GM12878 (cell line): ENCODE measurements around the gene POLK. TPM values are rescaled to one million over a fixed set of nuclear protein-coding genes. Genes with fewer than 3 reads are reported as not detected.

Experiments used
- ATAC-seq: fragments of 200-7000 bp; cut with Tn5 transposase; 3 replicates; pipeline ENCODE4 v1.9.1; 2020; ENCODE audit warnings: mild to moderate bottlenecking, moderate library complexity
- BruUV-seq: library from RNA; stranded (reverse); fragments of 400-500 nt; replicated peaks from 2 replicates; lab custom pipeline; 2021; lab: Mats Ljungman, UMichigan
- CTCF ChIA-PET: fragments of 300-600 bp; sonication (Branson Sonifier 250); formaldehyde crosslinking; extraction: SDS; loops from one replicate; lab custom pipeline; 2021; ENCODE audit warnings: inconsistent platforms; lab: Yijun Ruan, JAX
- POLR2A ChIA-PET: fragments of 350-600 bp; formaldehyde crosslinking; extraction: SDS; loops from one replicate; lab custom pipeline; 2021; ENCODE audit warnings: inconsistent platforms; lab: Charles Lee
- RAD21 ChIA-PET: fragments of 300-600 bp; sonication (Branson Sonifier 250); formaldehyde crosslinking; loops from one replicate; lab custom pipeline; 2023; ENCODE audit warnings: antibody characterized with exemption; ENCODE audit not compliant: unreplicated experiment; lab: Charles Lee
- SMC1A ChIA-PET: fragments of 300-600 bp; sonication (Branson Sonifier 250); formaldehyde crosslinking; loops from one replicate; lab custom pipeline; 2023; ENCODE audit not compliant: unreplicated experiment, uncharacterized antibody; lab: Charles Lee
- DNase-seq: peaks from one replicate; pipeline ENCODE4 v3.0.0-alpha.2; 2011; ENCODE audit warnings: low read depth, low spot score
- FAIRE-seq: peaks from 3 replicates; lab custom pipeline; 2011; peaks lifted over from hg19 to GRCh38; lab: Jason Lieb, UNC
- H2AFZ ChIP-seq: 2 replicates; pipeline ENCODE4 v1.6.0; 2011; ENCODE audit warnings: low read depth, low read length, control low read depth; ENCODE audit not compliant: control insufficient read depth
- H3K27ac ChIP-seq: 2 replicates; pipeline ENCODE4 v1.5.1; 2011; ENCODE audit warnings: control low read depth; ENCODE audit not compliant: control insufficient read depth, insufficient read depth
- H3K27me3 ChIP-seq, 2 experiments: replicated peaks in 1 of 2; 2 replicates each; pipeline versions ENCODE4 v1.6.0 to v1.6.1; 2011; ENCODE audit warnings: low read length in 1 of 2; ENCODE audit not compliant: control insufficient read depth in 2 of 2, insufficient read depth in 2 of 2
- H3K36me3 ChIP-seq, 2 experiments: 2 replicates each; pipeline ENCODE4 v1.5.1; 2011; ENCODE audit warnings: low read length in 1 of 2; ENCODE audit not compliant: control insufficient read depth in 2 of 2, insufficient read depth in 2 of 2
- H3K4me1 ChIP-seq: 2 replicates; pipeline ENCODE4 v1.6.1; 2011; ENCODE audit warnings: mild to moderate bottlenecking, low read length, moderate library complexity, mixed read lengths; ENCODE audit not compliant: control insufficient read depth, insufficient read depth
- H3K4me2 ChIP-seq: 2 replicates; pipeline ENCODE4 v1.6.0; 2011; ENCODE audit warnings: control low read depth; ENCODE audit not compliant: control insufficient read depth, insufficient read depth
- H3K4me3 ChIP-seq: fragments of 200-600 bp; sonication (generic); 2 replicates; pipeline ENCODE4 v1.5.1; 2016
- H3K79me2 ChIP-seq: 2 replicates; pipeline ENCODE4 v1.6.0; 2011; ENCODE audit warnings: low read length; ENCODE audit not compliant: control insufficient read depth, insufficient read depth
- H3K9ac ChIP-seq: 2 replicates; pipeline ENCODE4 v1.8.0; 2011; ENCODE audit warnings: low read length, control low read depth, mixed read lengths; ENCODE audit not compliant: control insufficient read depth, insufficient read depth
- H3K9me3 ChIP-seq: replicated peaks from 3 replicates; pipeline ENCODE4 v1.5.1; 2011; ENCODE audit warnings: mild to moderate bottlenecking, low read length; ENCODE audit not compliant: control insufficient read depth, insufficient read depth
- H4K20me1 ChIP-seq: 2 replicates; pipeline ENCODE4 v1.6.0; 2011; ENCODE audit not compliant: control insufficient read depth, insufficient read depth
- BCL11A ChIP-seq: IDR thresholded peaks from 2 replicates; pipeline ENCODE4 v1.6.1; 2011; ENCODE audit warnings: low read depth, low read length
- FOS ChIP-seq: IDR thresholded peaks from 3 replicates; pipeline ENCODE4 v1.6.1; 2011; ENCODE audit warnings: borderline replicate concordance; ENCODE audit not compliant: insufficient read length; ENCODE audit errors: extremely low read depth
- FOXM1 ChIP-seq: IDR thresholded peaks from 2 replicates; pipeline ENCODE4 v1.6.1; 2012; ENCODE audit warnings: low read depth, mild to moderate bottlenecking, inconsistent platforms, low read length, moderate library complexity
- IRF4 ChIP-seq: IDR thresholded peaks from 2 replicates; pipeline ENCODE4 v1.6.1; 2011; ENCODE audit warnings: low read depth, low read length
- KLF5 ChIP-seq: fragments of 450-650 bp; IDR thresholded peaks from 2 replicates; pipeline ENCODE4 v1.6.1; 2014; ENCODE audit warnings: mild to moderate bottlenecking; ENCODE audit not compliant: partially characterized antibody
- MEF2B ChIP-seq: fragments of 450-650 bp; IDR thresholded peaks from 2 replicates; pipeline ENCODE4 v1.6.1; 2018; ENCODE audit warnings: mild to moderate bottlenecking, moderate library complexity; ENCODE audit not compliant: partially characterized antibody, poor library complexity, severe bottlenecking
- MTA3 ChIP-seq: IDR thresholded peaks from 2 replicates; pipeline ENCODE4 v1.6.1; 2012; ENCODE audit warnings: low read length, inconsistent platforms, borderline replicate concordance
- MYB ChIP-seq: fragments of 150-350 bp; IDR thresholded peaks from 2 replicates; pipeline ENCODE4 v1.6.1; 2014; ENCODE audit warnings: mild to moderate bottlenecking, low read depth, low read length, borderline replicate concordance
- NR2C2 ChIP-seq: IDR thresholded peaks from 2 replicates; pipeline ENCODE4 v1.6.1; 2011; ENCODE audit warnings: borderline replicate concordance, low read depth; ENCODE audit not compliant: control insufficient read depth, insufficient read length
- PAX5 ChIP-seq: IDR thresholded peaks from 2 replicates; pipeline ENCODE4 v1.6.1; 2011; ENCODE audit warnings: low read depth, low read length, borderline replicate concordance
- SKIL ChIP-seq: fragments of 450-650 bp; IDR thresholded peaks from 2 replicates; pipeline ENCODE4 v1.6.1; 2017; ENCODE audit warnings: mild to moderate bottlenecking, low read depth, inconsistent platforms; ENCODE audit not compliant: poor library complexity, severe bottlenecking
- SMAD1 ChIP-seq: fragments of 450-650 bp; IDR thresholded peaks from 2 replicates; pipeline ENCODE4 v1.6.1; 2018; ENCODE audit warnings: mild to moderate bottlenecking, low read depth; ENCODE audit not compliant: partially characterized antibody
- WGBS: methylation state at CpG from one replicate; pipeline ENCODE4 v1.1.6; 2016; ENCODE audit warnings: low lambda C conversion rate; ENCODE audit not compliant: insufficient replicate concordance, insufficient coverage; ENCODE audit errors: missing lambda C conversion rate; 5-methylcytosine and 5-hydroxymethylcytosine counted together
- in situ Hi-C: fragments of 300-500 bp; cut with MboI; formaldehyde crosslinking; loops from 9 replicates; pipeline ENCODE4 v1.14.3; 2018; ENCODE audit warnings: mixed read lengths
- intact Hi-C: fragments of 100-400 bp; cut with micrococcal nuclease; formaldehyde crosslinking; loops from one replicate; pipeline ENCODE4 v1.14.2; 2022; ENCODE audit not compliant: unreplicated experiment
- polyA plus RNA-seq, 11 experiments: library from polyadenylated mRNA; depleted of rRNA in 4 of 11; unstranded in 6 of 11; stranded (reverse) in 5 of 11; fragments of >200 nt; fragmentation: Nextera tagmentation in 4 of 11; fragmentation: Illumina TruSeq in 1 of 11; extraction: Ambion mirVana in 4 of 11; extraction: Trizol in 1 of 11; gene quantifications; 1 replicate in 1 of 11; 2 replicates in 10 of 11; pipeline versions ENCODE4 v1.2.1 to v1.2.3, GENCODE V29; 2011 to 2016; ENCODE audit warnings: inconsistent platforms in 2 of 11, missing spikeins in 2 of 11, low read depth in 1 of 11
- total RNA-seq, 4 experiments: library from RNA; depleted of rRNA in 3 of 4; stranded (reverse); fragments of >200 nt in 3 of 4; fragmentation: Illumina TruSeq in 1 of 4; extraction: Trizol in 1 of 4; gene quantifications; 2 replicates each; pipeline versions ENCODE4 v1.2.1 to v1.2.3, GENCODE V29; 2013 to 2021

The POLK gene
- total and polyA plus RNA-seq, 10 of the 15 experiments (the other 5 are each of a cell fraction or from before 2014, with no cell fraction given), result 10.4 to 47.6 (median 29.0) TPM

GRCh38 chr5:75571547-75571946 lies 59.9 kb downstream of the POLK start (continued):
- TF ChIP-seq MEF2B (no peak), KLF5 (no peak), PAX5 (no peak), FOXM1 (no peak), MYB (no peak), IRF4 (no peak), NR2C2 (no peak), FOS (no peak), SMAD1 (no peak)
- TF ChIP-seq, all 136 proteins: peak for 7

- POLR2A ChIA-PET, result interaction anchor here (1.0 to 3.9 kb wide), 8 partner anchors 8 to 238 kb away, joined by 3 to 50 read pairs (median 6); partner anchors contain the start of genes CERT1, HMGCR and POLK
Measured at GRCh38 chr5:75574791-75575190, 63.1 kb downstream of the POLK start.

More at GRCh38 chr5:75574791-75575190, 63.1 kb downstream of the POLK start:
- peak overlapping the region; percentile 48 for H3K9ac ChIP-seq
- ATAC-seq (no peak; the same call in 2 of the 3 replicates), DNase-seq (no peak), FAIRE-seq (no peak)
- ChIA-PET SMC1A (interaction anchor here (0.8 to 6.2 kb wide), 19 partner anchors 8 to 238 kb away, joined by 3 to 98 read pairs (median 6); partner anchors contain the start of genes CERT1, HMGCR and POLK), RAD21 (interaction anchor here (1.1 to 7.3 kb wide), 12 partner anchors 8 to 238 kb away, joined by 3 to 115 read pairs (median 7); partner anchors contain the start of genes CERT1, HMGCR and POLK), CTCF (interaction anchor here (1.3 to 3.1 kb wide), 7 partner anchors 9 to 106 kb away, joined by 3 to 16 read pairs (median 8); partner anchors contain the start of gene POLK)
- in situ Hi-C loops (no loop called here), intact Hi-C loops (loop anchor here (1.0 to 5.0 kb wide), 2 partner anchors 8 to 237 kb away; partner anchors contain the start of gene HMGCR)
- peaks cover 15% of the 10 kb centered on the region for H3K4me1 ChIP-seq
- TSS peak; percentile 90 for BruUV-seq
- H3K27ac ChIP-seq, result peak overlapping the region; percentile 84
- H3K79me2 ChIP-seq, result peaks cover 3% of the 10 kb centered on the region
- H3K36me3 ChIP-seq, result peaks cover 0 to 15% of the 10 kb centered on the region in 2 experiments; a peak in 3 of 4 replicates
- peaks cover 4% of the 10 kb centered on the region; the same call in 2 of the 3 replicates for H3K9me3 ChIP-seq
- H3K4me3 ChIP-seq, result peak overlapping the region; percentile 40; the same call in 1 of the 2 replicates
- WGBS, result 1% methylated on average over 3 of the region's 3 CpGs
- peak; percentile 95 for TF ChIP-seq SMAD1
- TF ChIP-seq SKIL, result peak; percentile 69
- no peak for TF ChIP-seq BCL11A
- TF ChIP-seq MTA3, result no peak
- no peaks in the 10 kb centered on the region for H3K27me3 ChIP-seq
- H3K4me2 ChIP-seq, result peak overlapping the region; percentile 77
- no peaks in the 10 kb centered on the region for H4K20me1 ChIP-seq
- no peak overlapping the region; the same call in 1 of the 2 replicates for H2AFZ ChIP-seq
